SK-N-MC (cell line): ENCODE data around the gene ERAL1.

ENCODE experiments used
- DNase-seq: peaks from one replicate; pipeline ENCODE4 v3.0.0-alpha.2; 2011; ENCODE audit warnings: low read depth, low spot score
- H3K27ac ChIP-seq: fragments of 200-600 bp; sonication (generic); 2 replicates; pipeline ENCODE4 v1.5.1; 2016; ENCODE audit warnings: mixed run types
- H3K36me3 ChIP-seq: fragments of 200-600 bp; sonication (generic); 2 replicates; pipeline ENCODE4 v1.6.1; 2017; ENCODE audit warnings: antibody characterized with exemption, low read length, mixed read lengths; ENCODE audit not compliant: insufficient read depth
- H3K4me3 ChIP-seq: fragments of 200-600 bp; sonication (generic); 2 replicates; pipeline ENCODE4 v1.5.1; 2016
- H3K9ac ChIP-seq: fragments of 200-600 bp; sonication (generic); 2 replicates; pipeline ENCODE4 v1.8.0; 2017; ENCODE audit warnings: mixed run types, mixed read lengths; ENCODE audit not compliant: insufficient read length
- H3K9me3 ChIP-seq: fragments of 200-600 bp; sonication (generic); 2 replicates; pipeline ENCODE4 v1.6.1; 2017; ENCODE audit warnings: low read depth, mild to moderate bottlenecking, antibody characterized with exemption, low read length, moderate library complexity, mixed read lengths
- EZH2 ChIP-seq: fragments of 200-600 bp; sonication (generic); IDR thresholded peaks from one replicate; pipeline ENCODE4 v1.6.1; 2017; ENCODE audit warnings: antibody characterized with exemption
- FOXP2 ChIP-seq: optimal IDR thresholded peaks from 2 replicates; pipeline ENCODE3; 2011; ENCODE audit warnings: mild to moderate bottlenecking, moderate library complexity; ENCODE audit not compliant: insufficient read depth; ENCODE audit errors: extremely low read length, control extremely low read depth
- POLR2AphosphoS5 ChIP-seq: IDR thresholded peaks from 2 replicates; pipeline ENCODE4 v1.6.1; 2012; ENCODE audit warnings: mild to moderate bottlenecking, low read depth, low read length, borderline replicate concordance

The ERAL1 gene

DNA sequence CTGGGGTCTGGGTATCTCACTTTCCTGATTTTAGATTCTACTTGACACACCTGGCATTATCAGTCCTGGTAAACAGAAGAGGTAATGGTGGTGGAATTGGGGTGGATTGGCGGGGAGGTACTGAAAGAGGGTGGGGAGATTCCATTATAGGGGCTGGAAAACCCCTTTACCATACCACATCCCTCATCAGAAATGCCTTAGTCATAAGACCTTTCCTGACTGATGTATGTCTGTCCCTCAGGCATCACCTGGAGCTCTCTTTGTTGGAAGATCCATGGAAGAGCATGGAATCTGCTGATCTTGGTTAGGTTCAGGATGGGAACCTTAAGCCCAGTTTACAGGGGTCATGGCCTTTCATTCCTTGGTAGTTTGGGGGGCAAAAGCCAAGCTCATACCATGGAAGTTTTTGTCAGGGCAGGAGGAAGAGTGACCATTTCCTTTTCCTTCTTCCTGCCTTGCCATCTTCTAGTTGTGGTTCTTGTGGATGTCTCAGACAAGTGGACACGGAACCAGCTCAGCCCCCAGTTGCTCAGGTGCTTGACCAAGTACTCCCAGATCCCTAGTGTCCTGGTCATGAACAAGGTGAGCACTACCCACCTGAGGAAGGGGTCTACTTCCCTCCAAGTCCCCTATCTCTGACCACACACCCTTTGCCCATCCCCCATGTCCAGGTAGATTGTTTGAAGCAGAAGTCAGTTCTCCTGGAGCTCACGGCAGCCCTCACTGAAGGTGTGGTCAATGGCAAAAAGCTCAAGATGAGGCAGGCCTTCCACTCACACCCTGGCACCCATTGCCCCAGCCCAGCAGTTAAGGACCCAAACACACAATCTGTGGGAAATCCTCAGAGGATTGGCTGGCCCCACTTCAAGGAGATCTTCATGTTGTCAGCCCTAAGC, 3.3 kb downstream of the ERAL1 start:
- TF ChIP-seq EZH2 (no peak), FOXP2 (no peak), POLR2AphosphoS5 (no peak)

GRCh38 chr17:28858801-28859355, 4.1 kb downstream of the ERAL1 start:
- no peak for DNase-seq
- Histone ChIP-seq H3K9ac (no peak overlapping the region), H3K4me3 (no peak overlapping the region), H3K27ac (no peak overlapping the region), H3K36me3 (peaks cover 29% of the 10 kb centered on the region; the same call in 1 of the 2 replicates), H3K9me3 (no peaks in the 10 kb centered on the region)
- TF ChIP-seq EZH2 = no peak
- no peak for TF ChIP-seq FOXP2
- TF ChIP-seq POLR2AphosphoS5 = no peak

More for the DNA sequence above, 3.3 kb downstream of the ERAL1 start:
- Histone ChIP-seq H3K27ac (no peak overlapping the region), H3K9ac (no peak overlapping the region), H3K9me3 (no peaks in the 10 kb centered on the region), H3K4me3 (no peak overlapping the region), H3K36me3 (peaks cover 29% of the 10 kb centered on the region; the same call in 1 of the 2 replicates)
- no peak for DNase-seq

- Histone ChIP-seq H3K9me3 (no peaks in the 10 kb centered on the region), H3K9ac (no peak overlapping the region), H3K27ac (no peak overlapping the region), H3K4me3 (no peak overlapping the region), H3K36me3 (peaks cover 29% of the 10 kb centered on the region; the same call in 1 of the 2 replicates)
- no peak for DNase-seq
- TF ChIP-seq POLR2AphosphoS5 (no peak), EZH2 (no peak), FOXP2 (no peak)
Measured at GRCh38 chr17:28860363-28860808, 5.6 kb downstream of the ERAL1 start.

- DNase-seq = no peak
- Histone ChIP-seq H3K4me3 (no peak overlapping the region), H3K9me3 (no peaks in the 10 kb centered on the region), H3K36me3 (peaks cover 22% of the 10 kb centered on the region; the same call in 1 of the 2 replicates), H3K9ac (no peak overlapping the region), H3K27ac (no peak overlapping the region)
- no peak for TF ChIP-seq POLR2AphosphoS5
- no peak for TF ChIP-seq FOXP2
- no peak for TF ChIP-seq EZH2
Measured at GRCh38 chr17:28861393-28862203, 6.8 kb downstream of the ERAL1 start.

DNA sequence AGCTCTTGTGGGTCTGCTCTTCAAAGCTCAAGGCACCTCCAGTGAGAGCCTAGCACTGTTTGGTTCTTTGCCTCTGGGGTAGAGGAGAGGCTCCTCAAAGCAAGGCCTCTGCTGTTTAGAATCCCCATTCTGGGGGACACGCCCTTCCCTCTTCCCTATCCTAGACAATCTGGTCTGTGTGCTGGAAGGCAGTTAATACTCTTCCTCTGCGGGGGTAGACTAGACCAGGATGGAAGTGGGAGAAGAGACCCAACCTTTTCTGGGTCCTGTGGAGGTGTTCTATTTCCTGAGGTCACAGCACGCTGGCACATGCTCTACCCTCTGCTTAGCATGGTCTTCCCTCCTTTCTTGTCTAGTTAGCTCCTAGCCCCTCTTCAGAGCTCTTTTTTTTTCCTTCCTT, 7.7 kb downstream of the ERAL1 start:
- DNase-seq = no peak
- no peaks in the 10 kb centered on the region for H3K9me3 ChIP-seq
- H3K36me3 ChIP-seq = peaks cover 22% of the 10 kb centered on the region; the same call in 1 of the 2 replicates
- TF ChIP-seq FOXP2 = no peak
- TF ChIP-seq EZH2 = no peak
- TF ChIP-seq POLR2AphosphoS5 = no peak
- no peak overlapping the region for H3K27ac ChIP-seq
- no peak overlapping the region for H3K4me3 ChIP-seq
- H3K9ac ChIP-seq = no peak overlapping the region

DNA sequence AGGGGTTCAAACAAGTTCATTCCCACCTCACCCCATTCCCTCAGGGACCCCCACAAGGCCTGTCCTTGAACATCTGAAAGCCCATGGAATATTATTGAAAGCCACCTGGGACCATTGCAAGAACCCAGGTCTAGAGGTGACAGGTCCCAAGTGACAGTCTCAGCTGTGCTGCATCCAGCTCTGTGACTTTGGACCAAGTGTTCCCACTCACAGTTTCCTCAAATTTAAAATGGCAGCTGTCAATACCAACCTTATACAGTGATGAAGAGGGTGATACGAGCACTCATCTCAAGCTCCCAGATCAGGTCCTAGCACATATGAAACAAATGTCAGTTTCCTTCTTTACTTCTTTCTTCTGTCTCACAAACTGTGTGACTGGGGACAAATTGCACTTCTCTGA, 9.1 kb downstream of the ERAL1 start:
- no peak for TF ChIP-seq POLR2AphosphoS5

GRCh38 chr17:28864991-28865849, 10.4 kb downstream of the ERAL1 start:
- H3K27ac ChIP-seq = no peak overlapping the region
- H3K9ac ChIP-seq = no peak overlapping the region
- no peak for TF ChIP-seq POLR2AphosphoS5
- peaks cover 6% of the 10 kb centered on the region; the same call in 1 of the 2 replicates for H3K36me3 ChIP-seq
- no peak overlapping the region for H3K4me3 ChIP-seq
- DNase-seq = no peak
- no peaks in the 10 kb centered on the region for H3K9me3 ChIP-seq

More for the DNA sequence above, 9.1 kb downstream of the ERAL1 start:
- Histone ChIP-seq H3K27ac (no peak overlapping the region), H3K9ac (no peak overlapping the region), H3K36me3 (peaks cover 9% of the 10 kb centered on the region; the same call in 1 of the 2 replicates), H3K9me3 (no peaks in the 10 kb centered on the region), H3K4me3 (no peak overlapping the region)
- DNase-seq = no peak
